NCI-H187 (cell line): ENCODE data around the gene CLP1.
A peak's percentile ranks its signal among the peaks of the same experiment; 100 is the strongest.
"Not testable (repeated sequence)": the region's sequence is repeated elsewhere in the genome, so short reads cannot be mapped to it uniquely, and the experiment has no call there.

ENCODE experiments used
- DNase-seq, 2 experiments: peaks; one replicate each; lab custom pipeline; 2025; lab: John Stamatoyannopoulos, UW

The CLP1 gene

DNA sequence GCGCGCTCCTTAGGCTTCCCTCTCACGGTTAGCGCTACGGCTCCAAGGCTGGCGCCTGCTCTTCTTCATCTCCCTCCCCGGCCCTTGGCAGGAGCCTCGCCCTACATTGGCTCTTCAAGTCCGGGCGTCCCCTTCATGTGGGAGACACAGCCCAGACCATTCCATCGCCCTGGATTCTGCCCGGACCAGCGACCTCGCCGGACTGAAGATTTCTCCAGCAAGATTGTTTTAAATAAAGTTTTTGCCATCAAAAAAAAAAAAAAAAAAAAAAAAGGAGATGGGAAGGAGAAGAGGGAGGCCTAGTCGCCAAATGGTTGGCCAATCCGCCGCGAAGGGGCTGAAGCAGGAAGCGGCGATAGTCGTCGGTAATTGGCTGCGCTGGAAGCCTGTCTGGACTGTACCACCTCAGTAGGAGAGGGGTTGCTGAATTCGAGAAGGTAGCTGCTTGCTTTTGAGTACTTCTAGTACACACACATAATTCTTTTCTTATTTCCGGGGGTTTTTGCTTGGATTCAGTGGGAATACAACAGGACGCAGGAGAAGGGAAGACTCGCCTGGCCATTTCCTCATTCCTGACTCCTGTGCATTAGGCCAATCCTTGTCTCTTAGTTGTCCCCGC, 9.7 kb downstream of the CLP1 start:
- peak; percentile 93 to 98 for DNase-seq

DNA sequence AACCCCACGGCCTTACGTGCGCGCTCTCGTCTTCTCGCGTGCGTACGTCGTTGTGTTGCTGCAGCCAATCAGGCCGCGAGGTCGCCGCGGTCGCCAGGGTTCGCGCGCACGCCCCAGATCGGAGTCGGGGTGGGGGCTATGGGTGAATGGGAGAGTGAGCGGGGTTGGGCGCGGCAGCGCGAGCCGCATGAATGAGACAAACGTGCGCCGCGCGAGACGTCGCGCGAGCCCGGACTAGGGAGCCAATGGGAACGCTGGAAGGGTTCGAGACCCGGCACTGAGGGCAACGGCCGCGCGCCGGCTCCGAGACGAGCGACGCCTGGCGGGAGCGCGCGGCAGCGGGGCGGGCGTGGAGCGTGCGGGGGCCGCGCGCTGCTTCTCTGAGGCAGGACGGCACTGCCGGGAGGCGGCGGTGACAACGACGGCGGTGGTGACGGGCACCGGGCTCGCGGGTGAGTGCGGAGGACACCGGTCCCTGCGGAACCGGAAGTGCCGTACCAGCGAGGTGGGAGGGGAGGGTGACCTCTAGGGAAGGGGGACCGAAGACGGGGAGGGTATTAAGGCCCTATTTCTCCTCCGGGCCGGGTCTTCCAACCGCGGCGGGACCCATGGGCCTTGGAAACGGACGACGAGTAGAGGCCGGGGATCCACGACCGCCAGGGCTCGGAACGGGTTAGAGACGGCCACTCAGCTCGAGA, 10.3 kb downstream of the CLP1 start, which contains the start of gene ZDHHC5:
Gene ZDHHC5, plus strand, starts transcription at position 379 of the 698 bp plus-strand sequence. CDS start 4,977 bp downstream, outside the sequence.
- DNase-seq: peak; percentile 96 to 98

DNA sequence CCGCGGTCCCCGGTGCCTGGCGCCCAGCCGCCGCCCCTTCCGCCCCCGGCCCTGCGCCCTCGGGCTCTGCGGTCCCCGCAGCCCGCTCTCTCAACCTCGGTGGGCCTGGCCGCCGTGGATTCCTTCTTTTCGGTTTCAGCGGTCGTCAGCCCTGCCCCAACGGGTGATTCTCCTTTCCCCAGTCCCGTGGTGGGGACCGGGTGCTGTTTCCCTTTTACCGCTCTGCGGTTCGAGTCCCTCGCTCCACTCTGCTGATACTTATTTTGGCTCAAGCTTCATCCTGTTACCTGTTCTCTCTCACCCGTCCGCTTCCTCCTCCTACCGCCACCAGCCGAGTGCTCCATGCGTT, 10.8 kb downstream of the CLP1 start:
- no peak for DNase-seq

DNA sequence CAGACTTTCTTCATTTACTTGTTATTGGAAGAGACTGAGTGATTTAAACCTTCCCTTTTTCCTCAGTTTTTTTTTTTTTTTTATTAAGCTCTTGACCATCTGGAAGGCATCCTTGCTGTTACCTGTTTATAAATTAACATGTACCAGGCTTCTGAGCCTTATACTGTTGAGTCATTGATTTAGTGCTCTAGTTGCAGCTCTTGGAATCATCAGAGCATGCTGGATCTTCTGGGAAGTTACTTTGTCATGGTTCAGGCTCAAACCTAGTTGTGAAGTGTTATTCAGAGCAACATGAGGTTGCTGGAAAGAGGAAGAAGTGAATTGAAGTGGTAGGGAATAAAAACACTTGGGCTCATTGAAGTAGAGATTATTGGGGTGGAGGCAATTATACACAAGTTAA, 16.7 kb downstream of the CLP1 start:
- no peak for DNase-seq

DNA sequence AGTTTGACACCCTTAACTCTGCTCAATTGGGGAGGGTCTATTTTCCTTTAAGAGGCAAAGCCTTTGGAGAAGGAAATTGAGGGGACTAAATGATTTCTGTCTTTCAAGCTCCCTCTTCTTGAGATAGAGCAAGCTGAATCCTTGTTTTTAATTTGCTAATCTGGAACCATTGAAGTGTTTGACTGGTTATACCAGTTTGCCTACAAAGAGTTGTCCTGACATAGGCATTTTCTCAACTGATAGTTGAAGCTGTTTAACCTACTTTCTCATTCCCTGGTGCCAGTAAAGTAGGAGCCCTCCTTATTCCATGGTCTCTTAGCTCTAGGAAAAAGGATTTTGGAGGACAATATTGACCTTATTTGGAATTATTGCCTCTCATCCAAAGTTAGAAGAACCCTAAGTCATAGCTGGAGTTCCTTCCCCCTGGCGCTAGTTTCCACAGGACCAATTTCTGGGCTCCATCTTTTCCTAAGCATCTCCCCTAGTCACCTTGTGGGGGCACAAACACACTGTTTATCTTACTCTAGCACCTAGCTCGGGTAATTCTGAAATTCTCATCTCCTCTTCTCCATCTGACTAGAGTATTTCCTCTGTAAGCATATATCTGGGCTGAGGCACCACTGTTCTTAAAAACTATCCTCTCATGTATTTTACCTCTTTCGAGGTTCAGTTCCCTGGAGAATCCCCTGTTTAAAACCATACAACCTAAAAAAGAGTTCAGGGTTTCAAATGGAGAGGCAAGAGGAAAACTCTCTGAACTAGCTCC, 17.8 kb downstream of the CLP1 start:
- no peak for DNase-seq

DNA sequence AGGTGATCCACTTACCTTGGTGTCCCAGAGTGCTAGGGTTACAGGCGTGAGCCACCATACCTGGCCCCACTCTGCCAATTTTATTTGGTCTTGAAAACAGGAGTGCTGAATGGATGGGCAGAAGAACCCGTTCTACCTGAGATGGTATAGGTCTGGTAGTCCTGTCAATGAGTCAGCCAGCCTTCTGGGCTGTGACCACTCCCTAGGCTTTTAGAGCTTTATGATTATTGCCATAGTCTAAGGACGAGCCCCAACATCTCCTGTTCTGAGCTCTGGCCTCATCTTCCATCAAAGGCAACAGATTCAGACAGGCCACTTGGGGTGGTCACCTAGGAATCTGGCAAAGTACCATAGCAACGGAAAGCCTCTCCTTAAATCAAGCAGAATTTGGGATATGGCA, 21.8 kb downstream of the CLP1 start:
- no peak for DNase-seq

DNA sequence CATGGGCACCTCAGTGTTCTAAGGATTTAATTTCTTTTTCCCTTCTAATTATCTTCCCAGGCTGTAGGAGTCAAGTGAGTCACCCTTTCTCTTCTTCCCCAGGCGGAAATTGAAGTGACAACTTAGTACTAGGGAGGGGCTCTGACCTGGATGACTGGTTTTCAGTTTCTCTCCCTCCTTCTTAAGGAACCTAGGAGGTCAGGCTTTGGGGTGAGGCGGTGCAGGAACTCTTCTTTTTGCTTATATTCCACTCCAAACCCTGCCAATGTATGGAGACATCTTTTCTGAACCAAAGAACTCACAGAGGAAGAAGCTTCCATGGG, 23.0 kb downstream of the CLP1 start:
- DNase-seq: no peak

DNA sequence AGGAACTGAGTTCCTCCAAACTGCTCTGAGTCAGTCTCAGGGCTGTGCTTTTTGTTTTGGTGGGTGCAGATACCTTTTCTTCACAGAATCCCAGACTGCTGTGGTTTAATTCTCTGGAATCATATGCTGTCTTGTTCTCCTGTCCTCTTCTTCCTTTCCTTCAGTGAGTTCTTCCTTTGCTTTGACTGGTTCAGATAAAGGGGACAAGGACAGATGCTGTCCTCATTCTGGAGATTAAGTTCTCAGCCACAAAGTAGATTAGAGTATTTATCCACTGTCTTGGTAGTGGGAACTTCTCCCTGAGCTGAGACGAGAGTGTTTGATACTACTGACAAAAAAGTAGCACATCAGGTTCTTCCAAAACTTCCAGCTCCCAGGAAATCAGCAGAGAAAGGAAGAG, 23.6 kb downstream of the CLP1 start:
- DNase-seq: no peak

DNA sequence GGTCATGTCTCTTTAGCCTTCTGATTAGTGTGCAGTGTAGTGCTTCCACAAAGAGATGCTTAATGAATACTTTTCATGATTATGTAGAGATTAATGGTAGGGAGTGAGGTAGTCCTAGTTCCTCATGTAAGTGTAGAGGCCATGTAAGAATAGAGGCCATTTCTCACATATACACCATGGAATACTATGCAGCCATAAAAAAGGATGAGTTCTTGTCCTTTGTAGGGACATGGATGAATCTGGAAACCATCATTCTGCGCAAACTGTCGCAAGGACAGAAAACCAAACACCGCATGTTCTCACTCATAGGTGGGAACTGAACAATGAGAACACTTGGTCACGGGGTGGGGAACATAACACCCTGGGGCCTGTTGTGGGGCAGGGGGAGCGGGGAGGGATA, 32.9 kb downstream of the CLP1 start:
- not testable (repeated sequence) for DNase-seq

DNA sequence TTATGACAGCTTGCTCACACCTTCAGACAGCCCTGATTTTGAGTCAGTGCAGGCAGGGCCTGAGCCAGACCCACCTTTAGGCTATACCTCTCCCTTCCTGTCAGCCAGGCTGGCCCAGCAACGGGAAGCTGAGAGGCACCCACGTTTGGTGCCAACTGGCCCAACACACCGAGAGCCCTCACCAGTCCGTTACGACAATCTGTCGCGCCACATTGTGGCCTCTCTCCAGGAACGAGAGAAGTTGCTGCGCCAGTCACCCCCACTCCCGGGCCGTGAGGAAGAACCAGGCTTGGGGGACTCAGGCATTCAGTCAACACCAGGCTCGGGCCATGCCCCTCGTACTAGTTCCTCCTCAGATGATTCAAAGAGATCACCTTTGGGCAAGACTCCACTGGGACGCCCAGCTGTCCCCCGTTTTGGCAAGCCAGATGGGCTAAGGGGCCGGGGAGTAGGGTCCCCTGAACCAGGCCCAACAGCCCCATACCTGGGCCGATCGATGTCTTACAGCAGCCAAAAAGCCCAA, 41.3 kb downstream of the CLP1 start:
- no peak for DNase-seq

DNA sequence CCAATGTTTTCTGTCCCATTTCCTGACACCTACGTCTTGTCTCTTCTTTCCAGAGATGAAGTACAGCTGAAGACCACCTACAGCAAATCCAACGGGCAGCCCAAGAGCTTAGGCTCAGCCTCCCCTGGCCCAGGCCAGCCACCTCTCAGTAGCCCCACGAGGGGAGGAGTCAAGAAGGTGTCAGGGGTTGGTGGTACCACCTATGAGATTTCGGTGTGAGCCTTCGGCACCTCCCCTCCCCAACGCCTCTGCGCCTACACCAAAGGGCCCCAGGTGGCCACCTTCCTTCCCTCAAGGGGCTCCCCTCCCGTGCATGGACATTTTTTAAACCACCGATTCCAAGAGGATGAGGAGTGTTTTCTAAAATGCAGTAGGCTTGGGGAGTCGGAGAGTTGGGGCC, 42.3 kb downstream of the CLP1 start:
- DNase-seq: no peak

DNA sequence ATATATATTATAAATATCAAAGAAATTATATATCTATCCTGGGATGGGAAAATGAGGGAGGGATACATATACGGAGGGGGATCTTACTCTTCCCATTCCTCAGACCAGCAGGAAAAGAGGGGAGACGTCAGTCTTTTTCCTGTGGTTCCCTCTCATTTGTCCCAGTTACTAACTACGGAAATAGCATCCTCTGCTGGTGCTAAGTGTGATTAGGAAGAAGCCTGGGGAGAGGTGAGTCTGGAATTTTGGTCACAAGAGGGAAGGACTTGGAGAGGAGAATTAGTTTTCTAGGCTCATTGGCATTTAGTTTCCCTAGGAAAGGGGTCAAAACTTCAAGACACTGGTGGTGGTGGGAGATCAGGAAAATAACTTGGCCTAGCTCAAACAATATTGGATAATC, 42.9 kb downstream of the CLP1 start:
- DNase-seq: no peak

DNA sequence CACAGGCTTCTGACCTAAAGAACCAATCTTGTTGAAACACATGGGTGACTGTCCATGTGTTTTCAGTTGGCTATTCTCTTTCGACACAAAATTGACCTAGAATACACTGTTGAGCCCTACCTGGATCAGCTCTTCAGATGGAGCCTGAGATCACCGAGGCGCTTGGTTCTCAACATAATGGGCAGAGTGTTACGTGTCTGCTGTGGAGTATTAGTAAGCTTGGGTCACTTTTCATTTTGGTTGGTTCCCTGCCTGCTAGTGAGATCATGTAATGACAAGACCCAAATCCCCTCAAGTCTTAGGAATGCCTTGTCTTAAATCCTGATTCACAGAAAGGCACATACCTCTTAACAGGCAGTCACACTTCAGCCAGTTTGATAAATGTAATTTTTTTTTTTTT, 45.8 kb downstream of the CLP1 start:
- no peak for DNase-seq

DNA sequence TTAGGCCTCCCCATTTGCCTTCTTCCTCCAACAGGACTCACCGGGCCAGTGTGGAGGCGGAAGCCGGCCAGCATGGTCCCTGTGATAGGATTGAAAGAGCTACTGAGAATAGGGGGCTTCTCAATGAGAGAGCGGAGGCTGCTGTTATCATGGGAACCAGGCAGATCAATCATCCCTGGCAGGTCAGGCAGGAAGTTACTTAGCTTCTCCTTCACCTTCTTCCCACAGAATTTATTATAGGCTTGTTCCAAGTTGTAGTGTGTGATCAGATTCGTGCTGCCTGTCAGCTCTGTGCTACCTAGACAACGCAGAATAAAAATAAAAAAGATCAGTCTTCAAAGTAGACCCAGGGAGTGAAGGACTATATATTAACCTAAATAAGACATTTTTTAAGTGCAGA, 47.4 kb downstream of the CLP1 start:
- no peak for DNase-seq

DNA sequence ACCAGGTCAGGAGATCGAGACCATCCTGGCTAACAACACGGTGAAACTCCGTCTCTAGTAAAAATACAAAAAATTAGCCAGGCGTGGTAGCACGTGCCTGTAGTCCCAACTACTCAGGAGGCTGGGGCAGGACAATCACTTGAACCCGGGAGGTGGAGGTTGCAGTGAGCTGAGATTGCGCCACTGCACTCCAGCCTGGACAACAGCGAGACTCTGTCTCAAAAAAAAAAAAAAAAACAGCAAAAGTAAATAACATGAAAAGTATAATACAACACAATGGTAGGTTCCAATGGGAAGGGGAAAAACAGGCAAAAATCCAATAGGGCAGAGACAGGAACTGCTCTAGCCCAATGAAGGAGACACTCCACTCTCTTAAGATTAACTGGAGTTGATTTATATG, 47.9 kb downstream of the CLP1 start:
- DNase-seq: not testable (repeated sequence)

DNA sequence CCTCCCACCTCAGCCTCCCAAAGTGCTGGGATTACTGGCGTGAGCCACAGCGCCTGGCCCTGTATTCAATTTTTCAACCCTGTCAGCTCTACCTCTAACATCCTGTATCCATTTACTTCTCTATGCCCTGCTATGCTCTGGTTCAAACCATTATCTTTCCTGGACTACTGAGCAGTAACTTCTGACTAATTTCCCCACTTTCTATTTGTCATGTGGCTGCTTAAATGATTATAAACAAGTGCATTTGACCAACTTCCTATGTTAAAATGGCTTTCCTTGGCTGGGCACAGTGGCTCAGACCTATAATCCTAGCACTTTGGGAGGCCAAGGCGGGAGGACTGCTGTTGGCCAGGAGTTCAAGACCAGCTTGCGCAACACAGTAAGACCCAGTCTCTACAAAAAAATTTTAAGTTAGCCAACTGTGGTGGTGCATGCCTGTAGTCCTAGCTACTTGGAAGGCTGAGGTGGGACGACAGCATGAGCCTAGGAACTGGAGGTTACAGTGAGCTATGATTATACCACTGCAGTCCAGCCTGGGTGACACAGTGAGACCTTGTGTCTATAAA, 52.3 kb downstream of the CLP1 start:
- DNase-seq: no peak
